Keratinocyte (primary cell): ENCODE measurements around the gene INAFM2. TPM values are rescaled to one million over a fixed set of nuclear protein-coding genes. Genes with fewer than 3 reads are reported as not detected.
A peak's percentile ranks its signal among the peaks of the same experiment; 100 is the strongest.

Source experiments
- DNase-seq: peaks from one replicate; pipeline ENCODE4 v3.0.0-alpha.2; 2011; ENCODE audit warnings: low read depth, missing footprints, low spot score
- FAIRE-seq: peaks from 2 replicates; lab custom pipeline; 2011; peaks lifted over from hg19 to GRCh38; lab: Jason Lieb, UNC
- H2AFZ ChIP-seq: 2 replicates; pipeline ENCODE4 v1.6.0; 2012; ENCODE audit warnings: low read length, control low read depth, inconsistent platforms; ENCODE audit not compliant: control insufficient read depth
- H3K27ac ChIP-seq: 2 replicates; pipeline ENCODE4 v1.5.1; 2011; ENCODE audit warnings: low read length; ENCODE audit not compliant: control insufficient read depth, insufficient read depth
- H3K27me3 ChIP-seq: 3 replicates; pipeline ENCODE4 v1.6.0; 2011; ENCODE audit warnings: low read length; ENCODE audit not compliant: control insufficient read depth, insufficient read depth; ENCODE audit errors: extremely low read depth
- H3K36me3 ChIP-seq, 2 experiments: 2 replicates in 1 of 2; 3 replicates in 1 of 2; pipeline ENCODE4 v1.5.1; 2011; ENCODE audit warnings: low read length in 2 of 2, mild to moderate bottlenecking in 1 of 2; ENCODE audit not compliant: control insufficient read depth in 2 of 2, insufficient read depth in 2 of 2; ENCODE audit errors: extremely low read depth in 1 of 2
- H3K4me1 ChIP-seq: 3 replicates; pipeline ENCODE4 v1.5.1; 2011; ENCODE audit warnings: low read length; ENCODE audit not compliant: control insufficient read depth, insufficient read depth; ENCODE audit errors: extremely low read depth
- H3K4me2 ChIP-seq: 3 replicates; pipeline ENCODE4 v1.6.0; 2011; ENCODE audit warnings: low read depth, low read length; ENCODE audit not compliant: control insufficient read depth, insufficient read depth; ENCODE audit errors: extremely low read depth
- H3K4me3 ChIP-seq, 3 experiments: fragments of 200-600 bp in 1 of 3; sonication (generic) in 1 of 3; 2 replicates in 2 of 3; 3 replicates in 1 of 3; pipeline ENCODE4 v1.5.1; 2011 to 2016; ENCODE audit warnings: low read length in 3 of 3, mild to moderate bottlenecking in 3 of 3, control low read depth in 2 of 3, inconsistent platforms in 1 of 3, low read depth in 1 of 3, mixed read lengths in 1 of 3, mixed run types in 1 of 3, moderate library complexity in 1 of 3; ENCODE audit not compliant: control insufficient read depth in 2 of 3, insufficient read depth in 2 of 3; ENCODE audit errors: extremely low read depth in 1 of 3
- H3K79me2 ChIP-seq: 2 replicates; pipeline ENCODE4 v1.6.0; 2012; ENCODE audit warnings: low read length; ENCODE audit not compliant: control insufficient read depth, insufficient read depth
- H3K9ac ChIP-seq: 3 replicates; pipeline ENCODE4 v1.6.0; 2011; ENCODE audit warnings: low read length; ENCODE audit not compliant: control insufficient read depth, insufficient read depth; ENCODE audit errors: extremely low read depth
- H3K9me1 ChIP-seq: 3 replicates; pipeline ENCODE4 v1.6.0; 2011; ENCODE audit warnings: low read length; ENCODE audit not compliant: control insufficient read depth, insufficient read depth; ENCODE audit errors: extremely low read depth
- H3K9me3 ChIP-seq: 2 replicates; pipeline ENCODE4 v1.5.1; 2012; ENCODE audit warnings: low read depth, low read length; ENCODE audit not compliant: control insufficient read depth
- H4K20me1 ChIP-seq: 3 replicates; pipeline ENCODE4 v1.6.0; 2011; ENCODE audit warnings: low read length; ENCODE audit not compliant: control insufficient read depth, insufficient read depth; ENCODE audit errors: extremely low read depth
- CTCF ChIP-seq, 3 experiments: IDR thresholded peaks in 1 of 3; conservative IDR thresholded peaks in 1 of 3; optimal IDR thresholded peaks in 1 of 3; 2 replicates in 2 of 3; 3 replicates in 1 of 3; pipeline versions ENCODE3 to v1.5.1; 2011; ENCODE audit warnings: low read length in 3 of 3, mild to moderate bottlenecking in 3 of 3, moderate library complexity in 2 of 3, control low read depth in 1 of 3, inconsistent platforms in 1 of 3; ENCODE audit not compliant: insufficient read depth in 2 of 3; ENCODE audit errors: extremely low read depth in 1 of 3
- EZH2 ChIP-seq: IDR thresholded peaks from one replicate; pipeline ENCODE4 v1.6.1; 2012; ENCODE audit warnings: inconsistent platforms, mild to moderate bottlenecking, low read length, moderate library complexity
- dilution Hi-C: fragments of 300-500 bp; cut with MboI; formaldehyde crosslinking; loops from one replicate; pipeline ENCODE4 v1.7.0; 2020; ENCODE audit warnings: low sequenced_read_pairs; ENCODE audit not compliant: extremely low pct_ligation_motif_present
- polyA plus RNA-seq, 5 experiments: library from polyadenylated mRNA; depleted of rRNA in 3 of 5; stranded (reverse) in 3 of 5; stranded (forward) in 1 of 5; unstranded in 1 of 5; fragments of >200 nt; gene quantifications; 1 replicate in 1 of 5; 2 replicates in 3 of 5; 3 replicates in 1 of 5; pipeline versions ENCODE4 v1.2.1 to v1.2.3, GENCODE V29; 2011 to 2012; ENCODE audit warnings: missing spikeins in 2 of 5, low read depth in 1 of 5, low replicate concordance in 1 of 5

INAFM2 gene
- polyA plus RNA-seq, 1 donor (not counting 4 experiments of a cell fraction or from before 2014, with no cell fraction given): 15.2 TPM

GRCh38 chr15:40317580-40317979 is 5.9 kb upstream of the INAFM2 start:
- H3K4me1 ChIP-seq: peaks cover 25% of the 10 kb centered on the region
- no peaks in the 10 kb centered on the region for H3K9me3 ChIP-seq
- H3K4me3 ChIP-seq: no peak overlapping the region
- no peak overlapping the region for H3K4me2 ChIP-seq
- no peaks in the 10 kb centered on the region for H3K27me3 ChIP-seq
- dilution Hi-C loops: no loop called here
- H4K20me1 ChIP-seq: no peaks in the 10 kb centered on the region
- FAIRE-seq (no peak), DNase-seq (no peak)
- H3K9me1 ChIP-seq: no peaks in the 10 kb centered on the region
- H3K27ac ChIP-seq: no peak overlapping the region
- no peaks in the 10 kb centered on the region for H3K36me3 ChIP-seq
- H3K79me2 ChIP-seq: no peaks in the 10 kb centered on the region
- no peak for TF ChIP-seq EZH2
- TF ChIP-seq CTCF (optimal IDR thresholded peaks at IDR 0.05 in 1 of 3, IDR thresholded peaks at IDR 0.05 in 1 of 3, conservative IDR thresholded peaks at IDR 0.05 in 1 of 3; ENCODE audit: extremely low read depth in 1 of 3, insufficient read depth in 2 of 3, low read length in 3 of 3): no peak
- no peak overlapping the region for H3K9ac ChIP-seq
- H2AFZ ChIP-seq: no peak overlapping the region

GRCh38 chr15:40320409-40320808 is 3.1 kb upstream of the INAFM2 start:
- H3K36me3 ChIP-seq: no peaks in the 10 kb centered on the region
- peaks cover 11% of the 10 kb centered on the region for H3K79me2 ChIP-seq
- no peak overlapping the region for H3K4me3 ChIP-seq
- H3K4me2 ChIP-seq: no peak overlapping the region
- no peaks in the 10 kb centered on the region for H3K9me3 ChIP-seq
- H3K9ac ChIP-seq: no peak overlapping the region
- no peaks in the 10 kb centered on the region for H3K27me3 ChIP-seq
- dilution Hi-C loops: no loop called here
- no peak for DNase-seq
- FAIRE-seq: no peak
- no peak overlapping the region for H3K27ac ChIP-seq
- H3K4me1 ChIP-seq: peaks cover 17% of the 10 kb centered on the region
- H2AFZ ChIP-seq: no peak overlapping the region
- no peak for TF ChIP-seq EZH2
- H3K9me1 ChIP-seq: no peaks in the 10 kb centered on the region
- H4K20me1 ChIP-seq: no peaks in the 10 kb centered on the region

GRCh38 chr15:40320931-40321371 is 2.5 kb upstream of the INAFM2 start:
- peaks cover 15% of the 10 kb centered on the region for H3K79me2 ChIP-seq
- H4K20me1 ChIP-seq: no peaks in the 10 kb centered on the region
- no peak overlapping the region for H3K27ac ChIP-seq
- TF ChIP-seq EZH2: no peak
- TF ChIP-seq CTCF (optimal IDR thresholded peaks at IDR 0.05 in 1 of 3, IDR thresholded peaks at IDR 0.05 in 1 of 3, conservative IDR thresholded peaks at IDR 0.05 in 1 of 3; ENCODE audit: extremely low read depth in 1 of 3, insufficient read depth in 2 of 3, low read length in 3 of 3): peak; percentile 70 to 96 (median 81)
- peak; percentile 29 for FAIRE-seq
- no peak overlapping the region for H2AFZ ChIP-seq
- dilution Hi-C loops: no loop called here
- H3K9me3 ChIP-seq: no peaks in the 10 kb centered on the region
- no peaks in the 10 kb centered on the region for H3K9me1 ChIP-seq
- no peaks in the 10 kb centered on the region for H3K36me3 ChIP-seq
- DNase-seq: no peak
- H3K4me3 ChIP-seq: no peak overlapping the region
- peaks cover 21% of the 10 kb centered on the region for H3K4me1 ChIP-seq
- H3K27me3 ChIP-seq: no peaks in the 10 kb centered on the region
- no peak overlapping the region for H3K9ac ChIP-seq
- no peak overlapping the region for H3K4me2 ChIP-seq
